HG03575 (cell line): ENCODE measurements around the gene PIP5KL1.
A peak's percentile ranks its signal among the peaks of the same experiment; 100 is the strongest.

Experiments
- ATAC-seq: cut with Tn5 transposase; IDR thresholded peaks from one replicate; pipeline ENCODE4 v1.9.1; 2021; ENCODE audit not compliant: unreplicated experiment, insufficient number of reproducible peaks, low FRiP score; ENCODE audit errors: extremely low read depth

PIP5KL1 gene

DNA sequence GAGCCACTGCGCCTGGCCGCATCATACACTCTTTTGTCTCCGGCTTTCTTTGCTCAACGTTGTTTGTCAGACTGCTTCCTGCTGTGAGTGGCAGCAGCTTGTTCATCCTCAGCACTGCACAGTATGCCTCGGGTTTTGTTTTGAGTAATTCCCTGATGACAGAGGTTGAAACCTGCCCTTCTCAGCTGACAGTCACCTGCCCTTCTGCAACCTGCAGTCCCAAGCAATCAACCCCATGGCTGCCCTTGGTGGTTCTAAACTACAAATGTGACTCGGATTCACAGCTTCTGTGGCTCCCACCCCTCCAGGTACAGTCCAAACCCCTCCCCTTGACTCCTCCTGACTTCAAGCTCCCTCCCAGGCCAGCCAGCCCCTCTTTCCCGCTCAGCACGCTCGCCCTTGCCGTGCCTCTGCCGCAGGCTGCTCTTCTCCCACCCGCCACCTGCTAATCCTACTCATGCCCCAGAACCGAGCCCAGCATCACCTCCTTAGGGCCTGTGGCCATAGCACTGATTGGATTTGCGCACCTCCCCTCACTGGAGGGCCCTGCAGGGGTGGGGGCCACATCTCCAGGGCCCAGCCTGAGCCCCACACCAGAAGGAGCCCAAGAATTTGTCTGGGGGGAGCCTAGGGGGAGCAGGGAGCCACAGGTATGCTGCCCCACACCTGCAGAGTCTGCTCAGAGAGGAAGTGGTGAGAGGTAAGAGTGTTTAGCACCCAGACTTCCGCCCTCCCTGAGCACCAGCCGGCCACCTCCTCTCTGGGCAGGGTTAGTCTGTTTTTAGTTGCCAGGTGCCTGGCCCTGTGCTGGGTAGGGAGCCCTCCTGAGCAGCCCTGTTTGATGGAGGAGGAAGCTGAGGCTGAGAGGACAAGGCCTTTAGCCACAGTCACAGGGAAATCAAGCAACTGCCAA is 40.1 kb upstream of the PIP5KL1 start:
- ATAC-seq: peak; percentile 48

- ATAC-seq: no peak
Observed at GRCh38 chr9:127968700-127969383, 38.3 kb upstream of the PIP5KL1 start.

- ATAC-seq: no peak
Observed at GRCh38 chr9:127968042-127968441, 37.5 kb upstream of the PIP5KL1 start.

GRCh38 chr9:127967151-127967809 is 36.7 kb upstream of the PIP5KL1 start:
- no peak for ATAC-seq

GRCh38 chr9:127966416-127967150 is 36.0 kb upstream of the PIP5KL1 start:
- ATAC-seq: no peak

GRCh38 chr9:127965953-127966352 is 35.4 kb upstream of the PIP5KL1 start:
- ATAC-seq: no peak

DNA sequence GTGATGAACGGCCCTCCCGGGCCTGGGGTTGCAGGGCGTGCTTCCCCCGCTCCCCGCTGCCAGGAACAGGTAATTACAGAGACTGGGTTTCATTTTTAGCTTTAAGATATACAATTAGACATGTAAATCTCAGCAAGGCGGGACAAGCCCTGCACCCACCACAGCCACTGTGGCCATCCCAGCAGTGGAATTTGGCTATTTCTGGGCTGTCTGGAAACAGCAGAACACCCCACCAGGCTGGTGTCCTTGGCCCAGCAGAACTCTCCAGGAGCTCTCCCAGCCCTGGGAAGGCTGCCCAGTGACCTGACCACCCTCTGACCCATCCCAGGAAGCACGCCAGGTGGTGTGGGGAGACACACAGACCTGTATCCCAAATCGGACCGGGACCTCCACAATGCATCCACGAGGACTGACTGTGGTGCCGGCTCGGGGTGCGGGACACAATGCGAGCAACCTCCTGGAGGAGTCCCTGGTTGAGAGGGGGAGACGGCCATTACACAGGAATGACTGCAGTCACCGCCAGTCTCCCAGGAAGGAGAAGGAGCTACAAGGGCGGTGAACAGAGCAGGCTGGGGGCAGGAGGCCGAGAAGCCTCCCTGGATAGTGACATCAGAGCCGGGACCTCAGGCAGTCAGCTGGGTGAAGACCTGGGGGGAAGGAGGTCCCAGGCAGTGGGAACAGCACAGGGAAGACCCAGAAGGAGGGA is 32.9 kb upstream of the PIP5KL1 start:
- ATAC-seq: no peak

DNA sequence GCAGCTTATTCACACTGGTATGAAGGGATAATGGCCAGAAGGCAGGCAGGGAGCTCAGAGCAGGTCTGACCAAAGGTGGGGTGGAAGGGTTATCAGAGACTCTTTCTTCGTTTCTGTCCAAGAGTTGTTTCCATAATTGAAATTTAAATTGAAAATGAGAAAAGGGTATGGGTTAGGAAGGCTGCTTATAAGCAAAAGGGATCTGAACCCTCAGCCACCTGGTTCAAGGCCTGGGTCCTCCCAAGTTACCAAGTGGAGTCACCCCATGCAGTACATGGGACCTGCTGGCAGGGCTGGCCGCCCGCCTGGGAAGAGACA is 32.4 kb upstream of the PIP5KL1 start:
- ATAC-seq: no peak

GRCh38 chr9:127962278-127962677 is 31.7 kb upstream of the PIP5KL1 start:
- no peak for ATAC-seq

DNA sequence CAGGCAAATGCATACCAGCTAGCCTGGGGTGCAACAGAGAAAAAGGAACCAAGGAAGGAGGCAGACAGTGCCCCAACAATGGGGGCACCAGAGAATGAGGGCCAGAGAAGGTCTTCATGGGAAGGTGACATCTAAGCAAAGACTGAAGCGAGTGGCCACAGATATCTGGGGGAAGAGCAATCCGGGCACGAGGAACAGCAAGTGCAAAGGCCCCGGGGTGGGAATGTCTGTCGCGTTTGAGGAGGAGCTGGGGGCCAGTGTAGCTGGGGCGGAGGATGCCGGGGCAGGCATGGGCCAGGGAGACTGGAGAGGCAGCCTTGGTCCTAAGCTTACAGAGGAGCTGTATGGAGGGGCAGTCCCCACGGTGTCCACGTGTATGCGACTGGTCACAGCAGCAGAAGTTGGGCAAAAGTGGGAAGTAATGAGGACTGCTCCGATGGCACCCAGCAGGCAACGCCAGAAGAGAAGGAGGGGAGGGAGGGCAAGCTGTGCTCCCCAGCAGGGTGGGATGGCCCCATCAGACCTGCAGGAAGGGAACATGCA is 31.1 kb upstream of the PIP5KL1 start:
- ATAC-seq: no peak

- ATAC-seq: no peak
Observed at GRCh38 chr9:127961155-127961490, 30.5 kb upstream of the PIP5KL1 start.

- no peak for ATAC-seq
Observed at GRCh38 chr9:127960410-127961154, 30.0 kb upstream of the PIP5KL1 start.

DNA sequence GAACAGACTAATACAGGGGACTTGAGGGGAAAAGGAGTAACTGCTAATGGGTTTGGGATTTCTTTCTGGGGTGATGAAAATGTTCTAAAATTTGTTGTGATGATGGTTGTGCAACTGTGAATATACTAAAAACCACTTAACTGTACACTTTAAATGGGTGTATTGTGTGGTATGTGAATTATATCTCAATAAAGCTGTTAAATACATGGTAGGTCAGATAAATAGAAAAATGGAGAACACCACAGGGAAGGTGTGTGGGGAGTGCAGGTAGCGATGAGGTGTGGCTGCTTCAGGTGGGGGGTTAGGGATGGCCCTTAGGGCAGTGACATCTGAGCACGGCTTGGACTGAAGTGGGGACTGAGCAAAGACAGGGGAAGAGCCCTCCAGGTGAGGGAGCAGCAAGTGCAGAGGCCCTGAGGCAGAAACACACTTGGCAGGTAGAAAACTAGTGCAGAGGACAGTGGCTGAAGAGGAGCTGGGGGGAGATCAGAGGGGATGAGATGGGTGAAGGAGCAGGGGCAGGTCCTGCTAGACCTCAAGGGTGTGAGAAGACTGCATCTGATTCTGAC is 29.3 kb upstream of the PIP5KL1 start:
- ATAC-seq: no peak

GRCh38 chr9:127959398-127959797 is 28.8 kb upstream of the PIP5KL1 start:
- ATAC-seq: no peak

- ATAC-seq: no peak
Observed at GRCh38 chr9:127958728-127959127, 28.2 kb upstream of the PIP5KL1 start.

DNA sequence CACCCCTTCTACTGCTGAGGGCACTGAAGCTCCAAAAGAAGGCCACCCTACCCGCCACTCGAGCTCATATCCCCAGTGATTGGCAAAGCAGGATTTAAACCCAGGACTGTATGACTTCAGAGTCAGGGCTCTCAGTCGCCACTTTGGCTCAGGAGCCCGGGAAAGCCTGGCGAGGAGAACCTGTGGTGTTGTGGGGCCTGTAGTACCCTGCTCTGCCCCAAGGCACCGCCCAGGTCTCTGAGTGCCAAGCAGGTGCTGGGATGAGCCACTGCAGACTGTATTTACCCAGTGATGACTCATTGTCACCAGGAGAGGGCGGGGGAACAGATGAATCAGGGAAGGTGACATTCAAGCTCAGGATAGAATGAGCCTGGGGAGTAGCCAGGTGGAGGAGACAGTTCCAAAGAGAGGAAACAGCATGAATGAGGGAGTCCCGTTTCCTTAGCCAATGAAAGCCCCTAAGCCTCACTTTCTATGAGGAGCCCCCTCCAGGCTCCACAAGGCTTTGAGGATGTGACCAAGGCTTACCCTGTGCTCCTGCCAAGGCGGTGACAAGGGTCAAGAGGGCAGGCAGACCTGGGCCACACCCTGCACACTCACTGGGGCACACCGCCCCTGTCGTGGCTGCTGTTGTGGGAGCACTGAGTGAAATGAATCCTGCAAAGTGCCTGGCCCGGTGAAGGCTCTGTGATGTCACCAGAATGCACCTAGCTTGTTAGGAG is 24.9 kb upstream of the PIP5KL1 start:
- no peak for ATAC-seq

GRCh38 chr9:127954831-127955293 is 24.3 kb upstream of the PIP5KL1 start:
- no peak for ATAC-seq
